ENCODE measurements around the gene UFD1. TPM values are rescaled to one million over a fixed set of nuclear protein-coding genes. Genes with fewer than 3 reads are reported as not detected.
A peak's percentile ranks its signal among the peaks of the same experiment; 100 is the strongest.

The UFD1 gene
- total and polyA plus RNA-seq, 2 of the 13 experiments (the other 11 are each of a cell fraction or from before 2014, with no cell fraction given) = 47.9 to 51.1 TPM

- no peak for FAIRE-seq
- peaks cover 26% of the 10 kb centered on the region for H3K4me1 ChIP-seq (ENCODE audit: insufficient read depth, low read length)
- DNase-seq (ENCODE audit: low spot score) = peak; percentile 7
- peaks cover 13% of the 10 kb centered on the region; the same call in 1 of the 2 replicates for H4K20me1 ChIP-seq (ENCODE audit: insufficient read depth, low read length)
- CTCF ChIA-PET (ENCODE audit: low intra/inter-chr PET ratio, low total read pairs) = no interaction called here
- ATAC-seq = peak; percentile 9; the same call in 2 of the 3 replicates
- H3K27ac ChIP-seq (ENCODE audit: extremely low read length, insufficient read depth, low read length) = peak overlapping the region; percentile 97
- WGBS (ENCODE audit: low lambda C conversion rate) = 0% methylated on average over 13 of the region's 15 CpGs
- intact Hi-C loops (cut with micrococcal nuclease; ENCODE audit: unreplicated experiment) = no loop called here
- no TSS peak for BruUV-seq (replicated peaks)
- H3K4me2 ChIP-seq (ENCODE audit: low read depth, low read length) = peak overlapping the region; percentile 80
- peaks cover 5 to 23% of the 10 kb centered on the region in 2 experiments; a peak in 4 of 5 replicates for H3K36me3 ChIP-seq (replicated peaks in 1 of 2; ENCODE audit: control insufficient read depth in 1 of 2, insufficient read depth in 2 of 2, low read length in 2 of 2)
- in situ Hi-C loops (cut with HindIII; ENCODE audit: extremely low pct_ligation_motif_present, low pct_unique_long_range_greater_than_20kb) = loop anchor here (5.0 to 10.0 kb wide), 2 partner anchors 65 to 147 kb away; no protein-coding TSS in a partner anchor
- POLR2A ChIA-PET = interaction anchor here (0.7 to 2.1 kb wide), 4 partner anchors 49 to 359 kb away, joined by 3 to 12 read pairs (median 7); partner anchors contain the start of genes ESS2, HIRA, MRPL40 and SLC25A1
- H3K9ac ChIP-seq (ENCODE audit: insufficient read depth, low read depth, low read length) = peak overlapping the region; percentile 97
- H2AFZ ChIP-seq (ENCODE audit: low read length) = no peak overlapping the region
- H3K4me3 ChIP-seq (replicated peaks in 1 of 3; ENCODE audit: insufficient read depth in 1 of 3, low read depth in 2 of 3, low read length in 3 of 3) = peak overlapping the region; percentile 71 to 97 (median 88)
- peaks cover 42% of the 10 kb centered on the region for H3K79me2 ChIP-seq (ENCODE audit: insufficient read depth, low read length)
- no peaks in the 10 kb centered on the region; a peak in 1 of 5 replicates for H3K27me3 ChIP-seq (ENCODE audit: control insufficient read depth in 1 of 2, insufficient read depth in 2 of 2, low read length in 2 of 2)
- H3K9me3 ChIP-seq (ENCODE audit: low read length) = no peaks in the 10 kb centered on the region
- TF ChIP-seq ZNF549 (CRISPR knock-in tag; IDR thresholded peaks at IDR 0.05) (no peak), FUBP1 (CRISPR knock-in tag; IDR thresholded peaks at IDR 0.05; ENCODE audit: borderline replicate concordance) (no peak), STAT6 (CRISPR knock-in tag; IDR thresholded peaks at IDR 0.05; ENCODE audit: borderline replicate concordance) (no peak), ZNF414 (CRISPR knock-in tag; IDR thresholded peaks at IDR 0.05) (no peak), SETDB1 (CRISPR knock-in tag; IDR thresholded peaks at IDR 0.05; ENCODE audit: borderline replicate concordance) (no peak), MTA3 (CRISPR knock-in tag; IDR thresholded peaks at IDR 0.05) (no peak), NFATC3 (CRISPR knock-in tag; IDR thresholded peaks at IDR 0.05) (0 out of 2 replicates have a peak, but pooled peaks have one; percentile 37), NFKBIZ (CRISPR knock-in tag; IDR thresholded peaks at IDR 0.05) (no peak), NFIC (IDR thresholded peaks at IDR 0.05; ENCODE audit: low read length) (no peak), CSRNP2 (CRISPR knock-in tag; conservative IDR thresholded peaks at IDR 0.05; ENCODE audit: low read depth) (0 out of 2 replicates have a peak, but pooled peaks have one; percentile 51), HNRNPH1 (optimal IDR thresholded peaks at IDR 0.05; ENCODE audit: low read depth, low read length) (no peak)
- TF ChIP-seq, protein P1, sequence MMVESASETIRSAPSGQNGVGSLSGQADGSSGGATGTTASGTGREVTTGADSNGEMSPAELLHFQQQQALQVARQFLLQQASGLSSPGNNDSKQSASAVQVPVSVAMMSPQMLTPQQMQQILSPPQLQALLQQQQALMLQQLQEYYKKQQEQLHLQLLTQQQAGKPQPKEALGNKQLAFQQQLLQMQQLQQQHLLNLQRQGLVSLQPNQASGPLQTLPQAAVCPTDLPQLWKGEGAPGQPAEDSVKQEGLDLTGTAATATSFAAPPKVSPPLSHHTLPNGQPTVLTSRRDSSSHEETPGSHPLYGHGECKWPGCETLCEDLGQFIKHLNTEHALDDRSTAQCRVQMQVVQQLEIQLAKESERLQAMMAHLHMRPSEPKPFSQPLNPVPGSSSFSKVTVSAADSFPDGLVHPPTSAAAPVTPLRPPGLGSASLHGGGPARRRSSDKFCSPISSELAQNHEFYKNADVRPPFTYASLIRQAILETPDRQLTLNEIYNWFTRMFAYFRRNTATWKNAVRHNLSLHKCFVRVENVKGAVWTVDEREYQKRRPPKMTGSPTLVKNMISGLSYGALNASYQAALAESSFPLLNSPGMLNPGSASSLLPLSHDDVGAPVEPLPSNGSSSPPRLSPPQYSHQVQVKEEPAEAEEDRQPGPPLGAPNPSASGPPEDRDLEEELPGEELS (CRISPR knock-in tag; IDR thresholded peaks at IDR 0.05) = no peak
- TF ChIP-seq, protein P2, sequence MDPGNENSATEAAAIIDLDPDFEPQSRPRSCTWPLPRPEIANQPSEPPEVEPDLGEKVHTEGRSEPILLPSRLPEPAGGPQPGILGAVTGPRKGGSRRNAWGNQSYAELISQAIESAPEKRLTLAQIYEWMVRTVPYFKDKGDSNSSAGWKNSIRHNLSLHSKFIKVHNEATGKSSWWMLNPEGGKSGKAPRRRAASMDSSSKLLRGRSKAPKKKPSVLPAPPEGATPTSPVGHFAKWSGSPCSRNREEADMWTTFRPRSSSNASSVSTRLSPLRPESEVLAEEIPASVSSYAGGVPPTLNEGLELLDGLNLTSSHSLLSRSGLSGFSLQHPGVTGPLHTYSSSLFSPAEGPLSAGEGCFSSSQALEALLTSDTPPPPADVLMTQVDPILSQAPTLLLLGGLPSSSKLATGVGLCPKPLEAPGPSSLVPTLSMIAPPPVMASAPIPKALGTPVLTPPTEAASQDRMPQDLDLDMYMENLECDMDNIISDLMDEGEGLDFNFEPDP (CRISPR knock-in tag; conservative IDR thresholded peaks at IDR 0.05) = 0 out of 2 replicates have a peak, but pooled peaks have one; percentile 85
Measured at GRCh38 chr22:19480173-19480568, 1.2 kb upstream of the UFD1 start.

Data from HepG2 (cell line).